ENCODE measurements around the gene RBM20. TPM values are rescaled to one million over a fixed set of nuclear protein-coding genes. Genes with fewer than 3 reads are reported as not detected.

RBM20 gene
- total RNA-seq, 1 experiment from 2014 or later, result 0.17 TPM

DNA sequence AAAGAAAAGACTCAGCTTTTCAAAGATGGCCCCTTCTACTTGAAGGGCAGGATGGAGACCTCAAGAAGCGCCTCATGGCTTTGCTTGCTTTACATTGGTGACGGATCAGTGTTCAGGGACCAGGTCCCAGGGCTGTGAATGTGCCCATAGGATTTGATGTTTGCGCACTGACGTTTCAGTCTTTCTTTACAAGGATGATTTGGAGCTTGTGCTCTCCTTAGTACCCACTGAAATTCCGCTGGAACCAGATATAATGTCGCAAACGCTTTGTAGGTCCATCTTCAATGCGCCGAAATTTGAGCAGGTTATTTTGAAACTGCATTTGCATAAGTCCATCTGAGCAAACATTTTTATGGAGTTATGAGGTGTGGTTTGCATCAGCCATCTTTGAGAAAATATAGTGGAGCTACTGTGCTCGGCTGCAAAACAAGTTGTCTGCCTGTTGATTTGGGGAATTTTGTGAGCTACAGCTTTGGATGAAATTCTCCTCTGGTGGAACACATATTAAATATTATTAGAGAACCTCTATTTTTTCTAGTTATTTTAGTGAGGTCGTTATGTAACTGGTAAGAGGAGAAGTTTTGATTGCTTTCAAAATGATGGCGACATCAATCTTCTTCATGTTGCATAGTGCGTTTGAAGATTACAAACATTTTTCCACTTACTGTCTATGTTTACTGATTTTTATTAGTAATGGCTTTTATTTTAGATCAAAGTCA, 2.4 kb downstream of the RBM20 start:
- no CpG with 5 or more reads among the region's 13 CpGs for WGBS (ENCODE audit: extremely low coverage, insufficient read length, low lambda C conversion rate)
- Histone ChIP-seq H3K23ac (ENCODE audit: insufficient read length, low read depth, low read length) (no peak overlapping the region), H2BK120ac (ENCODE audit: low read depth, low read length, poor library complexity, severe bottlenecking) (no peak overlapping the region), H3K27ac (ENCODE audit: insufficient read length, low read depth, low read length) (no peak overlapping the region), H3K18ac (ENCODE audit: insufficient read length, low read depth, low read length) (no peak overlapping the region), H3K79me2 (ENCODE audit: insufficient read depth, low read length) (no peaks in the 10 kb centered on the region), H3K27me3 (ENCODE audit: insufficient read depth, low read length) (peaks cover 28% of the 10 kb centered on the region; the same call in 1 of the 2 replicates), H3K14ac (ENCODE audit: insufficient read depth, low read length) (no peak overlapping the region), H4K5ac (ENCODE audit: insufficient read length, low read depth, low read length) (no peak overlapping the region), H2AFZ (ENCODE audit: low read length) (no peak overlapping the region), H3T11ph (ENCODE audit: low read length) (no peak overlapping the region), H2BK5ac (ENCODE audit: insufficient read length, low read length) (no peak overlapping the region), H2BK15ac (ENCODE audit: low read depth, low read length) (no peak overlapping the region), H4K20me1 (ENCODE audit: control insufficient read depth, insufficient read depth, insufficient read length) (no peaks in the 10 kb centered on the region), H2AK5ac (ENCODE audit: insufficient read length, low read length) (no peak overlapping the region), H2BK12ac (ENCODE audit: insufficient read length, low read depth, low read length) (no peak overlapping the region), H3K56ac (ENCODE audit: insufficient read length, low read depth, low read length) (no peak overlapping the region), H3K79me1 (ENCODE audit: insufficient read depth, low read depth, low read length, poor library complexity, severe bottlenecking) (no peaks in the 10 kb centered on the region), H4K8ac (replicated peaks; ENCODE audit: insufficient read length, low read depth, low read length) (no peak overlapping the region), H3K4me2 (ENCODE audit: insufficient read depth, insufficient read length, low read length) (no peak overlapping the region), H3K9ac (ENCODE audit: extremely low read depth, insufficient read length, low read length) (no peak overlapping the region), H3K4ac (ENCODE audit: low read depth, low read length) (no peak overlapping the region), H3K9me3 (ENCODE audit: control insufficient read depth, low read depth, low read length) (no peaks in the 10 kb centered on the region), H3K4me1 (ENCODE audit: insufficient read depth, low read length) (peaks cover 5% of the 10 kb centered on the region; the same call in 1 of the 2 replicates), H3K23me2 (ENCODE audit: insufficient read length, low read depth, low read length, poor library complexity, severe bottlenecking) (peaks cover 17% of the 10 kb centered on the region), H2BK20ac (ENCODE audit: low read depth, low read length, poor library complexity, severe bottlenecking) (no peak overlapping the region), H4K91ac (ENCODE audit: insufficient read length, low read depth, low read length) (no peak overlapping the region)
- no peak for DNase-seq
- no peak overlapping the region for H3K27ac Mint-ChIP-seq
- no peak overlapping the region for H3K4me3 Mint-ChIP-seq
- H3K36me3 Mint-ChIP-seq (ENCODE audit: insufficient read depth in 1 of 3, low read depth in 3 of 3), result peaks cover 0 to 3% (median 0%) of the 10 kb centered on the region in 3 experiments; a peak in 1 of 7 replicates
- TF ChIP-seq CTCF (conservative IDR thresholded peaks at IDR 0.05), result no peak
- H3K27me3 Mint-ChIP-seq (ENCODE audit: low read depth), result peaks cover 58% of the 10 kb centered on the region
- peaks cover 0 to 2% of the 10 kb centered on the region in 2 experiments; a peak in 1 of 5 replicates for H3K9me3 Mint-ChIP-seq
- H3K4me1 Mint-ChIP-seq, result peaks cover 24 to 34% of the 10 kb centered on the region in 2 experiments
